ENCODE results near the gene APOBEC2. TPM values are rescaled to one million over a fixed set of nuclear protein-coding genes. Genes with fewer than 3 reads are reported as not detected.

Gene APOBEC2
- total RNA-seq, 6 experiments from 2014 or later = not detected

DNA sequence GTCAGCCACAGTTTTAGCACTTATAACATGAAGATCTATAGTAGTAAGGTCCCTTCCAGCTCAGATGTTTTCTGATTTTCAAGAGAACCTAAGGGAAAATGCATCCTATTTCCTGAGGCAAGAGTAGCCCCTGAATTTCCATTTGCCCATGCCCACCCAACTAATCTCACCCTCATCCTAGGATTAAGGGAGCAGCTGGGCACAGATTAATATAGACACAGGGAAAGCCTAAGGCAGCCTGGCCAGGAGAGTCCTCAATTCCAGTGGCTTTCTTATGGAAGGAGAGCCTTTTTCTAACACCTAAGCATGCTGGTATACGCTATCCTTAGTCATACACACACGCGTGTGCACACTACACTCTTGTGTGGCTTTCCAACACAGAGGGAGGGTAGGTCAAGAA is 1.5 kb downstream of the APOBEC2 start:
- no peak overlapping the region for H3K27ac Mint-ChIP-seq
- H3K9me3 Mint-ChIP-seq = no peaks in the 10 kb centered on the region
- peaks cover 19% of the 10 kb centered on the region for H3K4me1 Mint-ChIP-seq (ENCODE audit: low read depth)
- H3K36me3 Mint-ChIP-seq (ENCODE audit: low read depth) = no peaks in the 10 kb centered on the region
- DNase-seq = no peak
- TF ChIP-seq, protein P1, sequence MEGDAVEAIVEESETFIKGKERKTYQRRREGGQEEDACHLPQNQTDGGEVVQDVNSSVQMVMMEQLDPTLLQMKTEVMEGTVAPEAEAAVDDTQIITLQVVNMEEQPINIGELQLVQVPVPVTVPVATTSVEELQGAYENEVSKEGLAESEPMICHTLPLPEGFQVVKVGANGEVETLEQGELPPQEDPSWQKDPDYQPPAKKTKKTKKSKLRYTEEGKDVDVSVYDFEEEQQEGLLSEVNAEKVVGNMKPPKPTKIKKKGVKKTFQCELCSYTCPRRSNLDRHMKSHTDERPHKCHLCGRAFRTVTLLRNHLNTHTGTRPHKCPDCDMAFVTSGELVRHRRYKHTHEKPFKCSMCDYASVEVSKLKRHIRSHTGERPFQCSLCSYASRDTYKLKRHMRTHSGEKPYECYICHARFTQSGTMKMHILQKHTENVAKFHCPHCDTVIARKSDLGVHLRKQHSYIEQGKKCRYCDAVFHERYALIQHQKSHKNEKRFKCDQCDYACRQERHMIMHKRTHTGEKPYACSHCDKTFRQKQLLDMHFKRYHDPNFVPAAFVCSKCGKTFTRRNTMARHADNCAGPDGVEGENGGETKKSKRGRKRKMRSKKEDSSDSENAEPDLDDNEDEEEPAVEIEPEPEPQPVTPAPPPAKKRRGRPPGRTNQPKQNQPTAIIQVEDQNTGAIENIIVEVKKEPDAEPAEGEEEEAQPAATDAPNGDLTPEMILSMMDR (IDR thresholded peaks at IDR 0.05) = no peak
- no peak overlapping the region for H3K4me3 Mint-ChIP-seq
- peaks cover 16% of the 10 kb centered on the region for H3K27me3 Mint-ChIP-seq (ENCODE audit: insufficient read depth)

DNA sequence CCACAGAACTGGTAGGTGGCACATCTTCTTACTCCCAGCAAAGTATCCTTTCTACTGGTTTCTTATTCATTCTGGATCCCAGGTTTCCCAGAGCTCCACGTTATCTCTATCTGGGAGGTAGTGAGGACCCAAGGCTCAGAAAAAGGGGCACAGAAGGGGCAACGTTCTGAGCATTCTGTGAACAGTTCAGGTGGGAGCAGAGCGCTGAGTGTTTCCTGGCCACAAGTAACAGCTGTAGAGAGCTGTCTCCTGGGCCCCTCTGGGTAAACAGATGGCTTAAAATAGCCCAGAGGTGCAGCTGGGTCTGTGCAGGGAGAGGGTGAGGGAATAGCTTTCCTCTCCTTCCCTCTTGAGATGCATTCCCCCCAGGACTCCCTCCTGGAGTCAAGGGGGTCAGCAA is 2.1 kb downstream of the APOBEC2 start:
- H3K4me1 Mint-ChIP-seq (ENCODE audit: low read depth) = peaks cover 19% of the 10 kb centered on the region
- no peak for DNase-seq

DNA sequence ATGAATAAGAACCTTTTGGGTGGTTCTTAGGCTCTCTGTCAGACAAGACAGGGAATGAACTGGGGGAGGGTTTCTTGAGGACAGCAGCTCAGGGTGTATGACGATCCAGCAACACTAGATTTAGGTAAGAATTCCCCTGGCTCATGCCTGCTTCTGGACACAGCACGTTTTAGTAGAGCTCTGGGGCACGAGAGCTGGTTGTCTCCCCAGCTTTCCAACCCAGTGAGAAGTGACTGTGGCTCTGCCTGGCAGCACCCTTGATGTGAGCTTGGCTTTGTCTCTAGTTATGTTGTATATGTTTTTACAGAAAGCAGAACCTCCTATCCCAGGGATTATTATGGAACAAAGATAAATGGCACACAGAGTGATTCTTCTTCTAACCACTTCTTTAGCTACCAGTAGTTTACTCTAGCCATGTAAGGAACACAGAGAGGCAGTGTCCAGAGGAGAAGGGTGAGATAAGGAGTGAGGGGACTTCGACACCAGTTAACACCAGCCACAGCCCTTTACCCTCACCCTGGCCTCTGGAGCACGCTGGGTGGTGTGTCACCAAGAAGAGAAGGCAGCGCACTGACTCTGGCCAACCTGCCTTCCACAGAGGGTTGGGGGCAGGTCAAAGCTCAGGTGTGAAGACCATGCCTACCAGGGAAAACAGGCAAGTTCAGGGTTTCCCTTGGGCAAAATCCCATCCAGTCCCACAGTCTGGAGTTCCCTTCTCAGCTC is 3.9 kb downstream of the APOBEC2 start:
- H3K4me1 Mint-ChIP-seq (ENCODE audit: low read depth) = peaks cover 25% of the 10 kb centered on the region

More for the DNA sequence above, 2.1 kb downstream of the APOBEC2 start:
- Mint-ChIP-seq H3K27ac (no peak overlapping the region), H3K4me3 (no peak overlapping the region), H3K9me3 (no peaks in the 10 kb centered on the region), H3K36me3 (ENCODE audit: low read depth) (no peaks in the 10 kb centered on the region), H3K27me3 (ENCODE audit: insufficient read depth) (peaks cover 16% of the 10 kb centered on the region)
- TF ChIP-seq, protein P1 (IDR thresholded peaks at IDR 0.05) = no peak

GRCh38 chr6:41058783-41059181 is 5.8 kb downstream of the APOBEC2 start:
- Mint-ChIP-seq H3K36me3 (ENCODE audit: low read depth) (no peaks in the 10 kb centered on the region), H3K4me3 (no peak overlapping the region), H3K4me1 (ENCODE audit: low read depth) (peaks cover 28% of the 10 kb centered on the region), H3K27me3 (ENCODE audit: insufficient read depth) (peaks cover 6% of the 10 kb centered on the region), H3K27ac (no peak overlapping the region), H3K9me3 (no peaks in the 10 kb centered on the region)
- no peak for DNase-seq
- TF ChIP-seq, protein P1 (IDR thresholded peaks at IDR 0.05) = no peak

More for the DNA sequence above, 3.9 kb downstream of the APOBEC2 start:
- no peaks in the 10 kb centered on the region for H3K36me3 Mint-ChIP-seq (ENCODE audit: low read depth)
- H3K4me3 Mint-ChIP-seq = no peak overlapping the region
- H3K27ac Mint-ChIP-seq = no peak overlapping the region
- DNase-seq = no peak
- H3K9me3 Mint-ChIP-seq = no peaks in the 10 kb centered on the region
- TF ChIP-seq, protein P1 (IDR thresholded peaks at IDR 0.05) = no peak
- H3K27me3 Mint-ChIP-seq (ENCODE audit: insufficient read depth) = peaks cover 12% of the 10 kb centered on the region

DNA sequence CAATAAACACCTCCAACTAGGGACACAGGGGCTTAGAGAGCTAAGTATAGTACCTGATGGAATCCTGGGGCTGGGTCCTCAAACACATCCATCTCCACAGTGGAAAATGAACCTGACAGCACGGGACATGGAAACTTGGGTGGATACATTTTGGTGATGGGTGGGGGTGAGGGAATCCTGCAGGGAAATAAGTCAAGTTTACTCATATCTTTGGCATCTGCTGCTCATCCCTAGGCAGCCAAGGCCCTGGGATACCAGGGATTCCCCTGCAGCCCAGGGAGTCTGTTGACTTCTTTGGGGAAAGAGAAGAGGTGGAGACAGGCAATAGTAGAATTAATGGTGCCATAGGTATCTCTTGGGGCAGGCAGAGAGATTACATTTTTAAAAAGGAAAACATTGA is 6.6 kb downstream of the APOBEC2 start:
- no peak overlapping the region for H3K27ac Mint-ChIP-seq
- H3K9me3 Mint-ChIP-seq = no peaks in the 10 kb centered on the region
- peaks cover 28% of the 10 kb centered on the region for H3K4me1 Mint-ChIP-seq (ENCODE audit: low read depth)

More for the DNA sequence above, 6.6 kb downstream of the APOBEC2 start:
- DNase-seq = peak; percentile 48
- TF ChIP-seq, protein P1 (IDR thresholded peaks at IDR 0.05) = no peak
- Mint-ChIP-seq H3K36me3 (ENCODE audit: low read depth) (no peaks in the 10 kb centered on the region), H3K4me3 (no peak overlapping the region), H3K27me3 (ENCODE audit: insufficient read depth) (peaks cover 6% of the 10 kb centered on the region)

All from HFFc6 (cell line).